ENCODE measurements around the gene SKAP1. TPM values are rescaled to one million over a fixed set of nuclear protein-coding genes. Genes with fewer than 3 reads are reported as not detected.

The SKAP1 gene
- total RNA-seq, 3 donors from 2014 or later = 2.2 to 3.2 (median 2.4) TPM

DNA sequence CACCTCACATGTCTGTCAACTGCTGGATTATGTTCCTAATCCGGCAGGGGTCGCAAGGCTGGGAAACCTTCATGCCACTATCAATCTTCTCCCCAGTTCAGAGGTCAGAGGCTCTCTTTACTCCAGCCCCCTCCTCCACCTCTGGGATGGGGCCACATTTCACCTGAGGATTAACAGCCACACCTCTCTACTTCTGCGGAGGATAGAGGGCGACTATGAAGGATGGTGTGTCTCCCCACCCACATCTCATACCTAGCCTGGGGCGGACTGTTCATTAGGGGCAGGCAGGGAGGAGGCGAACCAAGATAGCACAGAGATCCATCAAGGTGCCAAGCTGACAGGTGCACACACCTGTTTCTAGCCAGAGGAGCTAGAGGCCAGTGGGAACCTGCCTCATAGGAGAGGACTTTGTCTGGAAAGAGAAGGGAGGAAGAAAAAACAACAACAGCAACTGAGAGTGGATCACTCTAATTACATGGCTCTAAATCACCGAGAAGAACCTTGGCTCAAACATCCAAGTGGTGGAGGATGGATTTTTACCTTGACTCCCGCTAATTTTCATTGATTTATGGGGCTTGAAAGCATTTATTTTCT lies 41.9 kb upstream of the SKAP1 start:
- DNase-seq = no peak
- ATAC-seq = no peak
- H3K4me1 ChIP-seq (ENCODE audit: low read depth) = no peaks in the 10 kb centered on the region
- no peaks in the 10 kb centered on the region for H3K9me3 ChIP-seq
- TF ChIP-seq, protein P1, sequence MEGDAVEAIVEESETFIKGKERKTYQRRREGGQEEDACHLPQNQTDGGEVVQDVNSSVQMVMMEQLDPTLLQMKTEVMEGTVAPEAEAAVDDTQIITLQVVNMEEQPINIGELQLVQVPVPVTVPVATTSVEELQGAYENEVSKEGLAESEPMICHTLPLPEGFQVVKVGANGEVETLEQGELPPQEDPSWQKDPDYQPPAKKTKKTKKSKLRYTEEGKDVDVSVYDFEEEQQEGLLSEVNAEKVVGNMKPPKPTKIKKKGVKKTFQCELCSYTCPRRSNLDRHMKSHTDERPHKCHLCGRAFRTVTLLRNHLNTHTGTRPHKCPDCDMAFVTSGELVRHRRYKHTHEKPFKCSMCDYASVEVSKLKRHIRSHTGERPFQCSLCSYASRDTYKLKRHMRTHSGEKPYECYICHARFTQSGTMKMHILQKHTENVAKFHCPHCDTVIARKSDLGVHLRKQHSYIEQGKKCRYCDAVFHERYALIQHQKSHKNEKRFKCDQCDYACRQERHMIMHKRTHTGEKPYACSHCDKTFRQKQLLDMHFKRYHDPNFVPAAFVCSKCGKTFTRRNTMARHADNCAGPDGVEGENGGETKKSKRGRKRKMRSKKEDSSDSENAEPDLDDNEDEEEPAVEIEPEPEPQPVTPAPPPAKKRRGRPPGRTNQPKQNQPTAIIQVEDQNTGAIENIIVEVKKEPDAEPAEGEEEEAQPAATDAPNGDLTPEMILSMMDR (IDR thresholded peaks at IDR 0.05) = no peak
- no peak overlapping the region for H3K4me3 ChIP-seq
- intact Hi-C loops (cut with DNase I, micrococcal nuclease) = no loop called here
- no peaks in the 10 kb centered on the region for H3K36me3 ChIP-seq (ENCODE audit: low read depth)

DNA sequence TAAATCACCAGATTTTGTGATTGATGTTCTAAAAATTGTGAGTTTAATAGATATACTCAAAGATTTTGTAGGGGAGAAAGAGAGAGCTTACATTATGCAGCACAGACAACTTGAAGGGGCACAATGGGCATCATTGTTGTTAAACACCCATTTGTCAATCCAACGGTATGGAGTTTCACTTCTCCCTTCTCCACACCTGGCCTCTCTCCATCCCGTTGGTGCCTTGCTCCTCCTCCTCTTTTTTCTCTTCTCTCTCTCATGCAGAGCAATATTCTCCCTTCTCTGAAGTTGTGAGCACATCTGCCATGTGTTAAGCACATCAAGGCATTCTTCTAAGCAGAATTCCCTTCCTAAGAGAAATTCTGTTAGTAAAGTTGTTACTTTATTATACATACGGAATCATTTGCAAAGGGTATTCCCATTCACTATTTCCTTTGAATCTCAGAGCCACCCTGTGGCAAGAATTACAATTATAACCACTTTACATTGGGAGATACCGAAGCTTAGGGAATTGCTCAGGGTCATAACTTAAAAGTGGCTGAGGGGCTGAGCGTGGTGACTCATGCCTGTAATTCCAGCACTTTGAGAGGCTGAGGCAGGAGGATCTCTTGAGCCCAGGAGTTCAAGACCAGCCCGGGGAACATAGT lies 40.5 kb upstream of the SKAP1 start:
- TF ChIP-seq, protein P1 (IDR thresholded peaks at IDR 0.05) = no peak
- intact Hi-C loops (cut with DNase I, micrococcal nuclease) = no loop called here

DNA sequence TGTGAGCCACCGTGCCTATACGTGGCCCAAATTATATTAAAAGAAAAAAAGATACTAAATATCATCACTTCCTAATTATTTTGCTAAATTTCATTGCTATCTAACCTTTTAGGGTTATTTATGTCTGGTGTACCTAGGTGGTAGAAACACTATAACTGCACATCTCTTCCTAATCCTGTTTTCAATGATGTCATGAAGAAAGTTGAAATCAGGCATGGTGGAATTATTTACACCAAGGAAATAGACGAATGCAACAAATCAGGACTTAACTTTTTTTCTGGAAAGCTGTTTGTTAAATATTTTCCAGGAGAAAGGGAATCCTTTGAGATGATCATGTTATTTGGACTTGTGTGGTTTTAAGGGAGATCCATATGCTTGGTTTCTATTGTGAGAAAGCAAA lies 39.2 kb upstream of the SKAP1 start:
- no peaks in the 10 kb centered on the region for H3K4me1 ChIP-seq (ENCODE audit: low read depth)
- intact Hi-C loops (cut with DNase I, micrococcal nuclease) = loop anchor here in 1 of 2 donors (10.0 kb wide), 1 partner anchor 124 kb away; no protein-coding TSS in a partner anchor
- ATAC-seq = no peak
- no peak overlapping the region for H3K4me3 ChIP-seq
- H3K36me3 ChIP-seq (ENCODE audit: low read depth) = no peaks in the 10 kb centered on the region
- TF ChIP-seq, protein P1 (IDR thresholded peaks at IDR 0.05) = no peak
- DNase-seq = no peak
- H3K9me3 ChIP-seq = no peaks in the 10 kb centered on the region

More for the DNA sequence above, 40.5 kb upstream of the SKAP1 start:
- no peaks in the 10 kb centered on the region for H3K36me3 ChIP-seq (ENCODE audit: low read depth)
- no peaks in the 10 kb centered on the region for H3K9me3 ChIP-seq
- no peak for DNase-seq
- no peaks in the 10 kb centered on the region for H3K4me1 ChIP-seq (ENCODE audit: low read depth)
- H3K4me3 ChIP-seq = no peak overlapping the region
- no peak for ATAC-seq

DNA sequence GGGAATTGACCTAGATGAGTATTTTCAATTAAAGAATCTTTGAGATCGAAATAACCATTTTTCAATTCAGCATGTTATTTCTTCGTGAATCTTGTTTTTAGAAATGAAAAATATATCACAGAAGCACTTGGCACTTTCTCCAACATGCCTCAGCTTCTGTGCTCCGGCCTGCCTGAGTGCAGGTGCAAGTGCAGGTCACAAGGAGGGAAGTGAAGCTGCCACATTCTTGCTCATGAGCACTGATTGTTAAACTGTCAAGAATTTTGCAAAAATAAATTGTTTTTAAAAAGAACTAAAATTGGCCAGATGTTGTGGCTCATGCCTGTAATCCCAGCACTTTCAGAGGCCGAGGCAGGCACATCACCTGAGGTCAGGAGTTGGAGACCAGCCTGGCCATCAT lies 38.3 kb upstream of the SKAP1 start:
- DNase-seq (no peak), ATAC-seq (no peak)
- H3K4me1 ChIP-seq (ENCODE audit: low read depth) = no peaks in the 10 kb centered on the region
- H3K4me3 ChIP-seq = no peak overlapping the region
- H3K36me3 ChIP-seq (ENCODE audit: low read depth) = no peaks in the 10 kb centered on the region
- H3K9me3 ChIP-seq = no peaks in the 10 kb centered on the region
- intact Hi-C loops (cut with DNase I, micrococcal nuclease) = loop anchor here in 1 of 2 donors (10.0 kb wide), 1 partner anchor 123 kb away; no protein-coding TSS in a partner anchor
- TF ChIP-seq, protein P1 (IDR thresholded peaks at IDR 0.05) = no peak

DNA sequence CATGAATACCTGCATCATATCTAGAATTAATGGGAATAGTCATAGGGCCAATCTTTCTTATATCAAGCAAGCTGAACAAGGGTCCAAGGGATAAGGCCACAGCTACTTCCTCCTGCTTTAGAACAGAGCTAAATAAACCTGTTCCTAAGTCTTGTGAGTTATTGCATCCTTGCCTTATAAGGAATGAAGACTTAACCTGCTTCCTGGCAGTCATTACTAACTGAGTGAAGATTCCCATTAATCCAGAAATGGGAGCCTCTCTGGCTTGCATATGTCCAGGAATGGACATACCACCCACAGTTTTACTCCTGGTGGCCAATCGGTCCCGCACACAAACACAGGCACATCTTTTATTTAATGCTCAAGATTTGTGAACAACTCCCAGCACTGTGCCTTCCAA lies 35.9 kb upstream of the SKAP1 start:
- intact Hi-C loops (cut with DNase I, micrococcal nuclease) = loop anchor here in 1 of 2 donors (10.0 kb wide), 1 partner anchor 121 kb away; no protein-coding TSS in a partner anchor
- no peak for ATAC-seq
- TF ChIP-seq, protein P1 (IDR thresholded peaks at IDR 0.05) = no peak

More for the DNA sequence above, 35.9 kb upstream of the SKAP1 start:
- DNase-seq = no peak
- no peaks in the 10 kb centered on the region for H3K4me1 ChIP-seq (ENCODE audit: low read depth)
- no peaks in the 10 kb centered on the region for H3K9me3 ChIP-seq
- no peak overlapping the region for H3K4me3 ChIP-seq
- H3K36me3 ChIP-seq (ENCODE audit: low read depth) = no peaks in the 10 kb centered on the region

Measured in mucosa of descending colon (tissue), 3 donors.